K562 (cell line): Measurements from ENCODE around the gene HOXB5. TPM values are rescaled to one million over a fixed set of nuclear protein-coding genes. Genes with fewer than 3 reads are reported as not detected.
A peak's percentile ranks its signal among the peaks of the same experiment; 100 is the strongest.

ENCODE experiments used
- CCNT2 ChIP-seq: IDR thresholded peaks from 2 replicates; pipeline ENCODE4 v1.6.1; 2011; ENCODE audit warnings: borderline replicate concordance, low read depth, mild to moderate bottlenecking, moderate library complexity, mixed read lengths, low read length; ENCODE audit not compliant: insufficient read length; ENCODE audit errors: extremely low read depth
- CEBPG ChIP-seq, 3 experiments: fragments of 200-800 bp in 1 of 3; sonication (Bioruptor generic) in 1 of 3; sonication (generic) in 1 of 3; formaldehyde crosslinking in 1 of 3; IDR thresholded peaks in 2 of 3; conservative IDR thresholded peaks in 1 of 3; 2 replicates each; pipeline versions ENCODE4 v1.6.1 to v1.8.0; 2016 to 2022; ENCODE audit warnings: missing compliant biosample characterization in 2 of 3, missing genetic modification characterization in 2 of 3, mild to moderate bottlenecking in 1 of 3, missing genetic modification reagents in 1 of 3
- CREM ChIP-seq: IDR thresholded peaks from 2 replicates; pipeline ENCODE4 v1.6.1; 2014; ENCODE audit warnings: antibody characterized with exemption, low read depth
- DNMT1 ChIP-seq: fragments of 450-650 bp; IDR thresholded peaks from 2 replicates; pipeline ENCODE4 v1.6.1; 2016; ENCODE audit warnings: antibody characterized with exemption, mild to moderate bottlenecking
- ERF ChIP-seq: fragments of 450-650 bp; formaldehyde crosslinking; IDR thresholded peaks from 2 replicates; pipeline ENCODE4 v1.4.0; 2020; ENCODE audit warnings: mild to moderate bottlenecking, mixed read lengths
- ETS1 ChIP-seq: conservative IDR thresholded peaks from 2 replicates; pipeline ENCODE4 v1.6.1; 2011; ENCODE audit warnings: low read depth, mild to moderate bottlenecking, low read length; ENCODE audit not compliant: control insufficient read depth
- IFI16 ChIP-seq: fragments of 250-450 bp; sonication (Bioruptor Pico); IDR thresholded peaks from 2 replicates; pipeline ENCODE4 v2.1.2; 2022; ENCODE audit warnings: mild to moderate bottlenecking, inconsistent platforms
- KDM5B ChIP-seq: fragments of 200-600 bp; sonication (generic); IDR thresholded peaks from 2 replicates; pipeline ENCODE4 v1.6.1; 2012; ENCODE audit warnings: low read depth, mild to moderate bottlenecking, moderate library complexity, low read length, control low read depth, inconsistent platforms; ENCODE audit not compliant: insufficient replicate concordance
- KLF10 ChIP-seq: fragments of 250-450 bp; sonication (Bioruptor Pico); IDR thresholded peaks from 2 replicates; pipeline ENCODE4 v1.6.1; 2021; ENCODE audit warnings: matching md5 sums
- MEF2A ChIP-seq: IDR thresholded peaks from 2 replicates; pipeline ENCODE4 v1.6.1; 2011; ENCODE audit warnings: low read depth, mild to moderate bottlenecking, low read length, moderate library complexity; ENCODE audit not compliant: control insufficient read depth
- MXI1 ChIP-seq: IDR thresholded peaks from 2 replicates; pipeline ENCODE4 v1.6.1; 2011; ENCODE audit warnings: low read depth, mild to moderate bottlenecking, improper control_type of control experiment, low read length
- SMARCE1 ChIP-seq: fragments of 450-650 bp; IDR thresholded peaks from 2 replicates; pipeline ENCODE4 v1.7.1; 2016; ENCODE audit warnings: mild to moderate bottlenecking
- SPI1 ChIP-seq: IDR thresholded peaks from 2 replicates; pipeline ENCODE4 v1.6.1; 2011; ENCODE audit warnings: low read depth, low read length, control low read depth, borderline replicate concordance
- STAG1 ChIP-seq: sonication (generic); formaldehyde crosslinking; IDR thresholded peaks from 2 replicates; pipeline ENCODE4 v1.5.0; 2020; ENCODE audit warnings: missing genetic modification reagents, borderline replicate concordance
- TEAD2 ChIP-seq: fragments of 450-650 bp; IDR thresholded peaks from 2 replicates; pipeline ENCODE4 v1.6.1; 2016; ENCODE audit warnings: missing genetic modification characterization, control low read depth, missing compliant biosample characterization
- ZBTB11 ChIP-seq, 3 experiments: fragments of 200-800 bp in 1 of 3; fragments of 250-450 bp in 1 of 3; fragments of 450-650 bp in 1 of 3; sonication (Bioruptor Pico) in 1 of 3; sonication (Bioruptor generic) in 1 of 3; formaldehyde crosslinking in 1 of 3; IDR thresholded peaks; 2 replicates each; pipeline versions ENCODE4 v1.6.1 to v1.8.0; 2016 to 2022; ENCODE audit warnings: mild to moderate bottlenecking in 2 of 3, missing genetic modification characterization in 2 of 3, missing compliant biosample characterization in 1 of 3, moderate library complexity in 1 of 3
- ZC3H4 ChIP-seq: sonication (generic); formaldehyde crosslinking; IDR thresholded peaks from 2 replicates; pipeline ENCODE4 v1.9.0; 2021; ENCODE audit warnings: missing genetic modification reagents, borderline replicate concordance
- ZNF146 ChIP-seq: IDR thresholded peaks from one replicate; pipeline ENCODE4 v1.6.1; 2018; ENCODE audit warnings: missing compliant biosample characterization; ENCODE audit not compliant: unreplicated experiment
- ZNF3 ChIP-seq: fragments of 250-450 bp; sonication (Bioruptor Pico); IDR thresholded peaks from 2 replicates; pipeline ENCODE4 v1.5.0; 2021; ENCODE audit warnings: mild to moderate bottlenecking, moderate library complexity
- ZNF395 ChIP-seq: fragments of 200-800 bp; sonication (Bioruptor generic); IDR thresholded peaks from 2 replicates; pipeline ENCODE4 v1.6.1; 2017; ENCODE audit warnings: missing genetic modification characterization, missing compliant biosample characterization
- ZNF740 ChIP-seq, 3 experiments: fragments of 200-800 bp in 1 of 3; sonication (Bioruptor generic) in 1 of 3; sonication (generic) in 1 of 3; formaldehyde crosslinking in 1 of 3; IDR thresholded peaks; 2 replicates each; pipeline versions ENCODE4 v1.6.1 to v1.8.0; 2016 to 2022; ENCODE audit warnings: mild to moderate bottlenecking in 2 of 3, missing compliant biosample characterization in 2 of 3, missing genetic modification characterization in 2 of 3, missing genetic modification reagents in 1 of 3
- polyA plus RNA-seq, 8 experiments: library from polyadenylated mRNA; depleted of rRNA in 4 of 8; stranded (reverse) in 5 of 8; unstranded in 3 of 8; fragments of >200 nt; fragmentation: Nextera tagmentation in 2 of 8; fragmentation: Illumina TruSeq in 1 of 8; extraction: Ambion mirVana in 2 of 8; extraction: Trizol in 1 of 8; gene quantifications; 2 replicates each; pipeline versions ENCODE4 v1.2.1 to v1.2.3, GENCODE V29; 2011 to 2014; ENCODE audit warnings: inconsistent platforms in 1 of 8, missing spikeins in 1 of 8
- total RNA-seq, 7 experiments: library from RNA; depleted of rRNA in 6 of 7; stranded (reverse); fragments of >200 nt in 6 of 7; fragmentation: Illumina TruSeq in 2 of 7; extraction: Trizol in 2 of 7; gene quantifications; 2 replicates each; pipeline versions ENCODE4 v1.2.1 to v1.2.3, GENCODE V29; 2011 to 2021; ENCODE audit warnings: low replicate concordance in 1 of 7

The HOXB5 gene
- total and polyA plus RNA-seq, 9 of the 15 experiments (the other 6 are each of a cell fraction or from before 2014, with no cell fraction given): 0.24 to 2.7 (median 0.65) TPM

- TF ChIP-seq ZBTB11 (CRISPR knock-in tag; IDR thresholded peaks at IDR 0.05) (no peak), ZNF146 (CRISPR knock-in tag) (no peak), SPI1 (no peak), MXI1 (no peak), TEAD2 (tag) (no peak), IFI16 (CRISPR knock-in tag) (no peak), KLF10 (CRISPR knock-in tag) (no peak), CEBPG (CRISPR knock-in tag; IDR thresholded peaks at IDR 0.05) (no peak), CEBPG (tag; conservative IDR thresholded peaks at IDR 0.05 in 1 of 2, IDR thresholded peaks at IDR 0.05 in 1 of 2) (no peak), ZNF395 (CRISPR knock-in tag) (0 out of 2 replicates have a peak, but pooled peaks have one; percentile 0), ERF (CRISPR knock-in tag) (no peak), ZNF740 (CRISPR knock-in tag; IDR thresholded peaks at IDR 0.05) (no peak), ZNF740 (tag; IDR thresholded peaks at IDR 0.05) (no peak), ZNF3 (CRISPR knock-in tag) (no peak), STAG1 (CRISPR knock-in tag) (no peak), SMARCE1 (0 out of 2 replicates have a peak, but pooled peaks have one; percentile 5), CREM (no peak), CCNT2 (peak; percentile 2), DNMT1 (no peak), ETS1 (no peak), ZC3H4 (CRISPR knock-in tag) (no peak), KDM5B (peak; percentile 10), MEF2A (no peak)
Measured at GRCh38 chr17:48611213-48611612, 17.6 kb upstream of the HOXB5 start (continued).
